Activated gamma-delta T cell treated with Interleukin-2 at 50 U/mL for 16 hours (primary cell): Measurements from ENCODE around the gene WSCD1.

Experiments
- DNase-seq: peaks from one replicate; pipeline ENCODE4 v3.0.0-alpha.2; 2020

Gene WSCD1

GRCh38 chr17:6061290-6061689 is 8.9 kb upstream of the WSCD1 start:
- no peak for DNase-seq

- DNase-seq = no peak
Observed at GRCh38 chr17:6064868-6065267, 5.3 kb upstream of the WSCD1 start.

- no peak for DNase-seq
Observed at GRCh38 chr17:6065351-6065750, 4.8 kb upstream of the WSCD1 start.

GRCh38 chr17:6066183-6066948 is 3.8 kb upstream of the WSCD1 start:
- DNase-seq = no peak

GRCh38 chr17:6067060-6067459 is 3.1 kb upstream of the WSCD1 start:
- no peak for DNase-seq

GRCh38 chr17:6070430-6070912 is 292 bp downstream of the WSCD1 start:
- DNase-seq = no peak

GRCh38 chr17:6070913-6071511 is 833 bp downstream of the WSCD1 start:
- no peak for DNase-seq

- no peak for DNase-seq
Observed at GRCh38 chr17:6071528-6072065, 1.4 kb downstream of the WSCD1 start.

- DNase-seq = no peak
Observed at GRCh38 chr17:6072157-6072556, 2.0 kb downstream of the WSCD1 start.

GRCh38 chr17:6072611-6073010 is 2.4 kb downstream of the WSCD1 start:
- DNase-seq = no peak

GRCh38 chr17:6073620-6074019 is 3.4 kb downstream of the WSCD1 start:
- no peak for DNase-seq

- no peak for DNase-seq
Observed at GRCh38 chr17:6075050-6075449, 4.9 kb downstream of the WSCD1 start.

- no peak for DNase-seq
Observed at GRCh38 chr17:6075845-6076244, 5.7 kb downstream of the WSCD1 start.

GRCh38 chr17:6077752-6078151 is 7.6 kb downstream of the WSCD1 start:
- no peak for DNase-seq

GRCh38 chr17:6078458-6078871 is 8.3 kb downstream of the WSCD1 start:
- no peak for DNase-seq

GRCh38 chr17:6079155-6079888 is 9.1 kb downstream of the WSCD1 start:
- no peak for DNase-seq

- no peak for DNase-seq
Observed at GRCh38 chr17:6079960-6080359, 9.8 kb downstream of the WSCD1 start.

- no peak for DNase-seq
Observed at GRCh38 chr17:6080711-6081430, 10.7 kb downstream of the WSCD1 start.

GRCh38 chr17:6082335-6082734 is 12.2 kb downstream of the WSCD1 start:
- DNase-seq = no peak

- DNase-seq = no peak
Observed at GRCh38 chr17:6084311-6085161, 14.4 kb downstream of the WSCD1 start.

- no peak for DNase-seq
Observed at GRCh38 chr17:6085812-6086211, 15.6 kb downstream of the WSCD1 start.
